ENCODE results near the gene XPO6.

XPO6 gene

DNA sequence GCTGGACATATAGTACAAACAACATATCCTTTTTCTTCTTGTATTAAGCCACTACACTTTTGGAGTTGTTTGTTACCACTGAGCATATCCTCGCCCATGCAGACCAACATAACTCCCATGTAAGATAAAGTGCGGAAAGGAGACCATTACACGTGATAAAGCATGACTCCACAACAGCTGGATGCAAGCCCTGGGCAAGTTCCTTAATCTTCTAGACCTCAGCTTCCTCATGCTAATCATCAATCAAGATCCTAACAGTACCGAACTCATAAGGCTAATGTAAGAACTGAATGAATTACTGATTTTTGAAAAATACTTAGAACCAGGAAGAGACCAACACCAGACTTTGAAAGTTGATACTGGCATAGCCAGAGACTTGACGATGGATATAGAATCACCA lies 101.3 kb downstream of the XPO6 start:
- no peak overlapping the region for H3K27ac ChIP-seq (ENCODE audit: low read depth, low read length)
- H3K27me3 ChIP-seq (ENCODE audit: control insufficient read depth, insufficient read depth, low read length) = no peaks in the 10 kb centered on the region
- H3K4me3 ChIP-seq (ENCODE audit: low read length) = no peak overlapping the region
- H3K4me1 ChIP-seq (ENCODE audit: control insufficient read depth, insufficient read depth, low read length) = no peaks in the 10 kb centered on the region
- peaks cover 37% of the 10 kb centered on the region for H3K36me3 ChIP-seq (ENCODE audit: control insufficient read depth, insufficient read depth, low read length)
- H3K9ac ChIP-seq (ENCODE audit: low read length) = no peak overlapping the region

DNA sequence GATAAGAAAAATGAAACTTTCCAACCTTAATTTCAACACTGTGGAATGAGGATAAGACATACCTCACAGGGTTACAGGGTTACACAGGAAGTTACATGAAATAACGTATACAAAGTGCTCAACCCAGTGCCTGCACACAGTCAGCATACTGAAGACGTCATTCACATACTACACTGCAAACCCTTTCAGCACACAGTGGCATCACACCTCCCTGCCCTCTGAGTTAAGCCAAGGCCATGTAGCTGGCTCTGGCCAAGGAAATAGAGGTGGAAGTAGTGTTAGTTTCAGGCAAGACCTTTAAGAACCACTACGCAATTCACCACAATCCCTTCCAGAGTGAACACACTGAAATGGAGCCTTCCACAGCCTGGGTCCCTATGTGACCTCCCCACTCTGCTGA lies 101.7 kb downstream of the XPO6 start:
- Histone ChIP-seq H3K9ac (ENCODE audit: low read length) (no peak overlapping the region), H3K4me3 (ENCODE audit: low read length) (no peak overlapping the region), H3K4me1 (ENCODE audit: control insufficient read depth, insufficient read depth, low read length) (no peaks in the 10 kb centered on the region), H3K27ac (ENCODE audit: low read depth, low read length) (no peak overlapping the region), H3K36me3 (ENCODE audit: control insufficient read depth, insufficient read depth, low read length) (peaks cover 37% of the 10 kb centered on the region), H3K27me3 (ENCODE audit: control insufficient read depth, insufficient read depth, low read length) (no peaks in the 10 kb centered on the region)

DNA sequence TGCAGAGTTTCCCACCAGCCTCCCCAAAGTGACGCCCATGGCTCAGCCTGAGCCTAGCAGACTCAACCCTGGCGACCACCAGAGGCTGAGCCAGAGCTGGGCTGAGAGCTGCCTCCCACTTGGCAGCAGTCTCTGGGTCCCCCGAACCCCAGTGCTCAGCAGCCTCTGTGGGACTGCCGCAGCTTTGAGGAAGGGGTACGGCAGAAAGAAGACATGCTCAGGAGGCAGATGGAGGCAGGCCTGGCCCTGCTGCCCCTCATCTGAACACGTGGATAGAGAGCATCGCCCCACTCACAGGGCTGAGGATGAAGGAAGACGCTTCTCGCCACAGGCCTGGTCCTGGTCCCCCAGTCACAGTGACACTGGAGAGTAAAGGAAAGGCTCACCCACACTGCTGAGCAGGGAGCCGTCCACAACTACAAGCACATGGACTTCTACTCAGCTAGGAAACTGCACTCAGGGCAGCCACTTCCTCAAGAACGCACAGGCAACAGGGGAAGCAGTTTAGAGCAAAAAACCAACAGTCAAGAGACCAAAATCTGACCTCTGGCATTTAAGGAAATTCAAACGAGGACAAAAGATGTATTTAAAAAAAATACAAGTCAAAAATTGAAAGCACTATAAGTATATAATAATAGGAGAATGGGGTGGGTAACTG lies 103.0 kb downstream of the XPO6 start:
- H3K9ac ChIP-seq (ENCODE audit: low read length) = no peak overlapping the region
- no peaks in the 10 kb centered on the region for H3K4me1 ChIP-seq (ENCODE audit: control insufficient read depth, insufficient read depth, low read length)
- no peak overlapping the region for H3K4me3 ChIP-seq (ENCODE audit: low read length)
- H3K27ac ChIP-seq (ENCODE audit: low read depth, low read length) = no peak overlapping the region
- H3K36me3 ChIP-seq (ENCODE audit: control insufficient read depth, insufficient read depth, low read length) = peaks cover 47% of the 10 kb centered on the region
- no peaks in the 10 kb centered on the region for H3K27me3 ChIP-seq (ENCODE audit: control insufficient read depth, insufficient read depth, low read length)

DNA sequence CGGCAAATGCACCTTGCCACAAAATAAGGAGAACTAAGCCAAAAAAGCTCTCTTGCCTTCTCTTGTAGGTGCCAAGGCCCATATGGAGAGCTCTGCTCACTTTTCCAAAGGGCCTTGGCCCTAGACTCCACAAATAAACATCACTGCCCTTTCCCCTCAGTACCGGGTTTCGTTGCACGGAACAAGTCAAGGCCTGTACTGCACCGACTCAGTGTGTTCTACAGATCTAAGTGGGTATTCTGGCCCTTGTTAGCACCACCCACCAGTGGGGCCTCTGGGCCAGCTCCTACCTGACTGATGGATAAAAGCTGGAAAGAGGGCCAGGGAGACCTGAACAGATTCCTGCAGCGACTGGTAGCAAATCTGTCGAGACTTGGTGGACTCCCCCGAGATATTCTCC lies 104.5 kb downstream of the XPO6 start:
- Histone ChIP-seq H3K4me1 (ENCODE audit: control insufficient read depth, insufficient read depth, low read length) (no peaks in the 10 kb centered on the region), H3K9ac (ENCODE audit: low read length) (no peak overlapping the region), H3K4me3 (ENCODE audit: low read length) (no peak overlapping the region), H3K27ac (ENCODE audit: low read depth, low read length) (no peak overlapping the region), H3K27me3 (ENCODE audit: control insufficient read depth, insufficient read depth, low read length) (no peaks in the 10 kb centered on the region), H3K36me3 (ENCODE audit: control insufficient read depth, insufficient read depth, low read length) (peaks cover 52% of the 10 kb centered on the region)

DNA sequence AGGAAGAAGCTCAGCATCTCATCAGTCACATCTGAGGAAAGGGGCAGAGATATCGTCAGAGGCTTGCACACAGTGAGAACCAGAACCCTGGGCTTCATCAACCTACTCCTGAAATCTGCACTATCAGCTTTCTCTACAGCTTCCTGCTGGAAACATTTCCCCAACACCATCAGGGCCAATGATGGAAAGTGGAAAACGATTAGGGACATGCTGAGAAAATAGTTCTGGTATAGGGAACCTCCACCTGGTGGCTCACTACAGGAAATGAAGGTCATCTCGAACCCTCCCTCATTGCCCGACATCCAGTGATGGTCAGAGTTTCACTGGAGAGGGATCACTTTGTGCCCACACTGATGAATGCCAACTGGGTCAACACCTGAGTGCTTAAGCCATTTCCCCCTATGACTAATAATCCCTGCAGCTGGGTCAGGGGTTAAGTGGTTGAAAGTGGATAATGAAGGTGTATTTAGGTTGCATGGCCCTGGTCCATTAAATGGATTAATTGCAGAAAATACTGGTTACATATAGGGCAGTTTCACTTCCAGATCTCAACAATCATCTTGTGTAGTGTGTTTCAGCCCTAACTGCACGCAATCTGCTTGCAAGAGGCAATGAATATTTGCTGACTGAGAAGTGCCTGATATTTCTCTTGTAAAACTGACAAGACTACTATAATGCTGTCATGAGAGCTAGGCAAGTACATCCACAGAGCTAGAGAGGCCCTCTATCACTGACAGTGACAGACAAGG lies 105.1 kb downstream of the XPO6 start:
- Histone ChIP-seq H3K27ac (ENCODE audit: low read depth, low read length) (no peak overlapping the region), H3K4me1 (ENCODE audit: control insufficient read depth, insufficient read depth, low read length) (no peaks in the 10 kb centered on the region), H3K4me3 (ENCODE audit: low read length) (no peak overlapping the region), H3K9ac (ENCODE audit: low read length) (no peak overlapping the region), H3K27me3 (ENCODE audit: control insufficient read depth, insufficient read depth, low read length) (no peaks in the 10 kb centered on the region), H3K36me3 (ENCODE audit: control insufficient read depth, insufficient read depth, low read length) (peaks cover 53% of the 10 kb centered on the region)

DNA sequence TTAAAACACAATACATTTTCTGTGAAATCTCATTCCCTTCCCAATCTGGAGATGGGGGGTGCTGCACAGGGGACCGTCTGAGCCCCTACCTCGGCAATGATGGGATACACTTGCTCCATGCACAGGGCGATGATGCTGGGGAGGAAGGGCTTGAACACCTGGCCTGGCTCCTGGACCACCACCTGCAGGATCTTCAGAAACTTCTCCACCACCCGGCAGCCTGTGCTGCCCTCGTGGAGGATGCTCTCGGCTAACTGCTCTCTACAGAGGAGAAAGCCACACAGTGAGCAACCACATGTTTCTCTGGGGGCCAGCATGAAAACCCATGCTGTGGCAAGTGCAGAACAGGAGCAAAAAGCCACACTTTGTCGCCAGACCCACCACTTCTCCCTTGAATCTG lies 105.8 kb downstream of the XPO6 start:
- no peaks in the 10 kb centered on the region for H3K27me3 ChIP-seq (ENCODE audit: control insufficient read depth, insufficient read depth, low read length)
- H3K9ac ChIP-seq (ENCODE audit: low read length) = no peak overlapping the region
- no peaks in the 10 kb centered on the region for H3K4me1 ChIP-seq (ENCODE audit: control insufficient read depth, insufficient read depth, low read length)
- no peak overlapping the region for H3K27ac ChIP-seq (ENCODE audit: low read depth, low read length)
- no peak overlapping the region for H3K4me3 ChIP-seq (ENCODE audit: low read length)
- peaks cover 59% of the 10 kb centered on the region for H3K36me3 ChIP-seq (ENCODE audit: control insufficient read depth, insufficient read depth, low read length)

DNA sequence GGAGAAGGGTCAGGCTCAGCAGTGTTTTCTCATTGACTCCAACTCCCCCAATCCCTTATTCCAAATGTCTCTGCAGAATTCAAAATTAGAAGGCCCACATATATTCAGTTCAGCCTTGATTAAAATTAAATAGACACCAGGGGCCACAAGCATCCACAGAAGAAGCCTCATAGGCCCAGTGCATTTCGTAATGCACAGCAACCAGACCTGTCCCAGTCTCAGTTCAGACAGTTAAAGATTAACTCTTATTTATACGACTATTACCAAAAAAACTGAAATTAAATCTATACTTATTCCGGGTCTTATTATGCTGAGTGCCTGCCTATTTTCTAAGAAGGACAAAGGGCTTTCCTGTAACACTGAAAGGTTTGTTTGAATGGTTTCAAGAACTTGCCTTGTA lies 106.5 kb downstream of the XPO6 start:
- H3K4me3 ChIP-seq (ENCODE audit: low read length) = no peak overlapping the region
- no peak overlapping the region for H3K9ac ChIP-seq (ENCODE audit: low read length)
- H3K4me1 ChIP-seq (ENCODE audit: control insufficient read depth, insufficient read depth, low read length) = no peaks in the 10 kb centered on the region
- H3K27me3 ChIP-seq (ENCODE audit: control insufficient read depth, insufficient read depth, low read length) = no peaks in the 10 kb centered on the region
- H3K27ac ChIP-seq (ENCODE audit: low read depth, low read length) = no peak overlapping the region
- H3K36me3 ChIP-seq (ENCODE audit: control insufficient read depth, insufficient read depth, low read length) = peaks cover 65% of the 10 kb centered on the region

DNA sequence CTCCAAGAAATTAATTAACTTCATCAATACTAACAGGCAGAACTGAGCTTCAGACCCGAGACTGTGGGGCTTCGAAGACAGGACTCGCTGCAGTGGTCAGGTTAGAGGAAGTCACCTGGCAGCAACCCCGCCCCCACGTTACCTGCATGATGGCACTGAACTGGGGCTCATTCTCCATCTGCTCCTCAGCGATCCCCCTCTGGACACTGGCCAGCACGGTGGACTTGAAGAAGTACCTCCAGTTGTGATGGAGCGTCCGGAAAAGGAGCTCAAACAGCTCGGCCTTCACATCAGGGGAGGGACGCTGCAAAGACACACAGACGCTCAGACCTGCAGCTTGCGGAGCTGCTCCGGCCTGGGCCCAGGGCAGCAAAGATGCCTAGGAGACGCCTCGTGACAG lies 107.4 kb downstream of the XPO6 start:
- no peak overlapping the region for H3K9ac ChIP-seq (ENCODE audit: low read length)
- H3K4me3 ChIP-seq (ENCODE audit: low read length) = no peak overlapping the region
- no peaks in the 10 kb centered on the region for H3K4me1 ChIP-seq (ENCODE audit: control insufficient read depth, insufficient read depth, low read length)
- H3K36me3 ChIP-seq (ENCODE audit: control insufficient read depth, insufficient read depth, low read length) = peaks cover 64% of the 10 kb centered on the region
- H3K27ac ChIP-seq (ENCODE audit: low read depth, low read length) = no peak overlapping the region
- H3K27me3 ChIP-seq (ENCODE audit: control insufficient read depth, insufficient read depth, low read length) = no peaks in the 10 kb centered on the region

DNA sequence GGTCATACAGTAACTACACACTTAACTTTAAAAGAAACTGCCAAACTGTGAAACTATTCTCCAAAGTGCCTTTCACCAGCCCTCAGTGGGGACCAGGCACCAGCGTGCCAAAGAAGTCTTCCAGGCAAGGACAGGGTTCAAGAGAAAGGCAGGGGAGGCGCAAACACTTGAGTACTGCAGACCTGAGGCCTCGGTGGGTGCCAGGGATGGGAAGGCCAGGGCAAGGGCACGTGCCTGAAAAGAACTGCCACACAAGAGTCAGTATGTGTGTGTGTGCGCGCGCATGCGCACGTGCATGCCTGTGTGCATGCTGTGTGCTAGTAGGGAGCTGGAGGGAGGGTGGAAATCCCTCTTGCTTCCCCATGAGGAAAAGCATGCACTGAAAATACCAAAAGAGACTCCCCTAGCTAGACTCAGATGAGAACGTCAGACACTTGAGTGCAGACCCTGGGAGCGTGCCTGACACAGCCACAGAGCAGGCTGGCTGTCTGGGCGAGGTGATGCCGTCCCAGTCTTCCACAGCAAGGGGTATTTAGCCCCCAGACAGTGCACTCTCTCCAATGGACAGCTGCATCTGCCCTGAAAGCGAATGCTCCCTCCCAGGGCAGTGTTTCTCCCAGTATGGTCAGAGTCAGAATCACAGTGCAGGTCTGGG lies 108.1 kb downstream of the XPO6 start:
- Histone ChIP-seq H3K4me1 (ENCODE audit: control insufficient read depth, insufficient read depth, low read length) (no peaks in the 10 kb centered on the region), H3K36me3 (ENCODE audit: control insufficient read depth, insufficient read depth, low read length) (peaks cover 63% of the 10 kb centered on the region), H3K4me3 (ENCODE audit: low read length) (no peak overlapping the region), H3K27ac (ENCODE audit: low read depth, low read length) (no peak overlapping the region), H3K9ac (ENCODE audit: low read length) (no peak overlapping the region), H3K27me3 (ENCODE audit: control insufficient read depth, insufficient read depth, low read length) (no peaks in the 10 kb centered on the region)

DNA sequence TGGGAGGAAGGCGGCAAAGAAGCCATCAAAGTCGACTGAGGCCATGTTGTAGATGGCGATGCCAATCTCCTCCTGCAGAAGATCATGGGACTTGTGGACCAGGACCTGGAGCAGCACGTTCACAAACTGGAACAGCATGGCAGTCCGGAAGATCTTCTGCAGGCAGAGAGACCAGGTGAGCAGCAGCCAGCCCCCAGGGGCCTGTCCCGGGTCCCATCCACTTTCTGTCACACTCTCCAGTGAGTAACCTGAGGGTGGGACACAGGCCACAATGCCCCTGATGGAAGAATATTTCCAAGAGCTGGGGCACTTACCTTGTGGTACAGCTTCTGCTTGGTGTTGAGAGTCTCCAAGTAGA lies 110.3 kb downstream of the XPO6 start:
- H3K27ac ChIP-seq (ENCODE audit: low read depth, low read length) = no peak overlapping the region
- H3K9ac ChIP-seq (ENCODE audit: low read length) = no peak overlapping the region
- H3K27me3 ChIP-seq (ENCODE audit: control insufficient read depth, insufficient read depth, low read length) = no peaks in the 10 kb centered on the region
- no peak overlapping the region for H3K4me3 ChIP-seq (ENCODE audit: low read length)
- H3K4me1 ChIP-seq (ENCODE audit: control insufficient read depth, insufficient read depth, low read length) = no peaks in the 10 kb centered on the region
- H3K36me3 ChIP-seq (ENCODE audit: control insufficient read depth, insufficient read depth, low read length) = peaks cover 61% of the 10 kb centered on the region

DNA sequence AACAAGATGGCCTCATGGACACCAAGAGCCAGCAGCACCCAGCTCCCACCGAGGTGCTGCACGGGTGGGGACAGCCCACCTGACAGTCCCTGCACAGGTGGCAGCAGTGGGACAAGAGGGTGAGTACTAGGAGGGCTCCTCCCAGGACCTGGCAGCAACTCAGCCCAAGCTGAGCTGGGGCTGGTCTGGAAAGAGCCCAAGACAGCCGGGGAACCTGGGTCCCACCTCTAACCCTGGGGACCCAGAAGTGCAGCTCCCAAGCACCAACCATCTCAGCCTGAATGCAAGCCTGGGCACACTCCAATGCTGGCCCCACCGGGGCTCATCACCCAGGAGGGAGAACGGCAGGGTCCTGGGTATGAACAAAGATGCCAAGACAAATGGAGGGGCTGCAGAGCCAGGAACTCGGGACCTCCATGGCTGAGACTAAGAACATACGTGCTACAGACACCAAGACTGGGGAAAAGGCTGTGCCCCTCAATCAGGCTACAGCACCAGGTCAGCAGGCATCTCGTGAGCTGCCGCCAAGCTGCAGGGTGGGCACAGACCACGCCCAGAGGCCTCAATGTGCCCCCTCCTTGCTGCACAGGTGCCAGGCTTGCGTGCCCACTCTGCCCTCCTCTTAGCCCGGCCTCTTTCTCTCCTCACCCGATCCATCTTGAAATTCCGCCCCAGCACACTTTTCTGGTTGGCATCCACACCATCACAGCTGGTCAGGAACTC lies 110.8 kb downstream of the XPO6 start:
- Histone ChIP-seq H3K4me1 (ENCODE audit: control insufficient read depth, insufficient read depth, low read length) (no peaks in the 10 kb centered on the region), H3K36me3 (ENCODE audit: control insufficient read depth, insufficient read depth, low read length) (peaks cover 56% of the 10 kb centered on the region), H3K9ac (ENCODE audit: low read length) (no peak overlapping the region)

More for the DNA sequence above, 110.8 kb downstream of the XPO6 start:
- H3K27me3 ChIP-seq (ENCODE audit: control insufficient read depth, insufficient read depth, low read length) = no peaks in the 10 kb centered on the region
- H3K27ac ChIP-seq (ENCODE audit: low read depth, low read length) = no peak overlapping the region
- no peak overlapping the region for H3K4me3 ChIP-seq (ENCODE audit: low read length)
